Karpas-422 (cell line): ENCODE measurements around the gene UVSSA. TPM values are rescaled to one million over a fixed set of nuclear protein-coding genes. Genes with fewer than 3 reads are reported as not detected.

ENCODE experiments used
- DNase-seq: peaks from one replicate; pipeline ENCODE4 v3.0.0-alpha.2; 2015
- H2AFZ ChIP-seq: fragments of 200-600 bp; sonication (generic); 2 replicates; pipeline ENCODE4 v1.6.1; 2014; ENCODE audit warnings: antibody characterized with exemption, low read length, mixed read lengths
- H3K27ac ChIP-seq: fragments of 200-600 bp; sonication (generic); 2 replicates; pipeline ENCODE4 v1.5.1; 2014; ENCODE audit warnings: mild to moderate bottlenecking, low read length, moderate library complexity
- H3K27me3 ChIP-seq: fragments of 200-600 bp; sonication (generic); 2 replicates; pipeline ENCODE4 v1.6.1; 2014; ENCODE audit warnings: low read length, mixed read lengths
- H3K36me3 ChIP-seq: fragments of 200-600 bp; sonication (generic); 2 replicates; pipeline ENCODE4 v1.6.1; 2014; ENCODE audit warnings: low read length, mixed read lengths; ENCODE audit not compliant: insufficient read depth
- H3K4me1 ChIP-seq: fragments of 200-600 bp; sonication (generic); 2 replicates; pipeline ENCODE4 v1.6.1; 2014; ENCODE audit warnings: mild to moderate bottlenecking, low read length, mixed read lengths
- H3K4me2 ChIP-seq: fragments of 200-600 bp; sonication (generic); 2 replicates; pipeline ENCODE4 v1.6.1; 2014; ENCODE audit warnings: low read length, low read depth, mild to moderate bottlenecking; ENCODE audit not compliant: poor library complexity, severe bottlenecking
- H3K4me3 ChIP-seq: fragments of 200-600 bp; sonication (generic); 2 replicates; pipeline ENCODE4 v1.5.1; 2014; ENCODE audit warnings: mild to moderate bottlenecking, antibody characterized with exemption, low read length, mixed read lengths
- H3K79me2 ChIP-seq: fragments of 200-600 bp; sonication (generic); 2 replicates; pipeline ENCODE4 v1.6.1; 2014; ENCODE audit warnings: mild to moderate bottlenecking, low read length, mixed read lengths
- H3K9ac ChIP-seq: fragments of 200-600 bp; sonication (generic); 2 replicates; pipeline ENCODE4 v1.6.0; 2014; ENCODE audit warnings: low read length
- H3K9me2 ChIP-seq: fragments of 200-600 bp; sonication (generic), shearing (Covaris generic); replicated peaks from 2 replicates; pipeline ENCODE4 v1.6.0; 2014; ENCODE audit warnings: mild to moderate bottlenecking, low read length, moderate library complexity; ENCODE audit not compliant: insufficient read depth
- H3K9me3 ChIP-seq: fragments of 300-700, 200-600 bp; sonication (generic); 2 replicates; pipeline ENCODE4 v1.6.1; 2014; ENCODE audit warnings: low read length, mixed read lengths
- H4K20me1 ChIP-seq: fragments of 200-600 bp; sonication (generic); 2 replicates; pipeline ENCODE4 v1.6.1; 2014; ENCODE audit warnings: mild to moderate bottlenecking, antibody characterized with exemption, low read length, low read depth; ENCODE audit not compliant: insufficient read depth
- total RNA-seq: library from RNA; depleted of rRNA; stranded (reverse); fragments of >200 nt; shearing (Covaris generic); gene quantifications from 2 replicates; pipeline ENCODE4 v1.2.3, GENCODE V29; 2014; ENCODE audit warnings: low replicate concordance

Gene UVSSA
- total RNA-seq, 1 experiment from 2014 or later: 12.4 TPM

- Histone ChIP-seq H3K27ac (no peak overlapping the region), H3K79me2 (no peaks in the 10 kb centered on the region), H3K27me3 (no peaks in the 10 kb centered on the region), H3K36me3 (no peaks in the 10 kb centered on the region), H3K9ac (no peak overlapping the region), H3K4me3 (no peak overlapping the region), H2AFZ (no peak overlapping the region), H3K9me3 (no peaks in the 10 kb centered on the region), H4K20me1 (no peaks in the 10 kb centered on the region), H3K4me1 (no peaks in the 10 kb centered on the region), H3K4me2 (no peak overlapping the region), H3K9me2 (no peaks in the 10 kb centered on the region)
- no peak for DNase-seq
These were observed 13.0 kb downstream of the UVSSA start for GRCh38 chr4:1359976-1360375.

DNA sequence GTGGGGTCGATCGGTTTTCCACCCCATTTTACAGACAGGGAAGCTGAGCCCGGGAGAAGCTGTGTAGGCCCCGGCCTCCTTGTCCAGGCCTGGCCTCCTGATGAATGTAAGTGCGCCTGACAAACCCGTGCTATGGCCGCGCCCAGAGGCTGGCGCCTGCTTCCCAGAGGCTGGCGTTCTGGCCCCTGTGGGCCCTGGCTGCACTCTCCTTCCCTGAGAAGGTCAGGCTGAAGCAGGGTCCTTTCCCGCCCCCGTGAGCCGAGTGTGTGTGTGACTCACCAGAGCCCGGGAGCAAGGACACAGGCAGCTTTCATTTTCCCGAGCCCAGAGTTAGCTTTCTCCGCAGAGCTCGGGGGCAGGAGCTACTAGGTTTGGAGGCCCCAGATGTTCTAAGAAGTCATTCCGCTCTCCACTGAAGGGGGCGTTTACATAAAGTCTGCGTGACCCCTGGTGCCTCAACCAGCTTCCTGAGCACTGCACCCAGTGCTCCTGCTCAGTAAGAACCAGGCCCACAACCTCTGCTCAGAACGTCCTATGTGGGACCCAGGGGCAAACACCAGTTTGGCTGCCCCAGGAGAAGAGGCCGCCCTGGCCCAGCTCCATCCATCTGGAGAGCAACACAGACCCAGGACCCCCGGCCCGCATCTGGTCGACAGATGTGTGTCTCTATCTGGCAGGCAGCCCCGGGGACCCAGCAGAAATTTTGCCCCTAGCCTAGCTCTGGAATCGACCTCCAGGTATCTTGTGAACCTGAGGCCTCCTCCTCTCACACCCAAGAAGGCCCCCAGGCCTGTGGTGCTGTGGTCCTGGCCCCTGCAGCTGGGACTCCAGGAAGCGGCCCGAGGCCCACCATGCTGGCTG lies 13.6 kb downstream of the UVSSA start:
- no peaks in the 10 kb centered on the region for H3K9me3 ChIP-seq
- no peak overlapping the region for H3K4me2 ChIP-seq
- no peaks in the 10 kb centered on the region for H3K79me2 ChIP-seq
- no peak for DNase-seq
- H3K9me2 ChIP-seq: no peaks in the 10 kb centered on the region
- no peak overlapping the region for H2AFZ ChIP-seq
- no peak overlapping the region for H3K9ac ChIP-seq
- H3K4me1 ChIP-seq: no peaks in the 10 kb centered on the region
- H3K27ac ChIP-seq: no peak overlapping the region
- no peaks in the 10 kb centered on the region for H4K20me1 ChIP-seq
- no peaks in the 10 kb centered on the region for H3K27me3 ChIP-seq
- H3K36me3 ChIP-seq: no peaks in the 10 kb centered on the region
- no peak overlapping the region for H3K4me3 ChIP-seq

DNA sequence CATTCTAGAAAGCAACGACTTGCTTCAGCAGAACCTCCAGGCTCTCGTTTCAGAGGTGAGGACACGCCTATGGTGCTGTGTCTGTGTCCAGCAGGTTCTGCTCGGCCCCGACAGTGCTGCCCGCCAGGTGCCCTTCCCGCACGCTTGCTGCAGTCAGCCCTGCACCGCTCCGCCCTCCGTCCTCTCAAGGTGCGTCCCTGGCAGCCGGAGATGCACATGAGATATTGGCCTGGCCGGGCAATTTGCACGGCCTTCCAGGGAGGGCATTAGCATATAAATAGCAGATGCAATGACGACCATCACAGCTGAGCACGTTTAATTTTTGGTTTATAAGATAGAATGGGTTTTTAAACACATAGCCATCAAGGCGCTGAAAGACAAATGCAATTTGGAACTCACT lies 14.4 kb downstream of the UVSSA start:
- Histone ChIP-seq H3K27me3 (no peaks in the 10 kb centered on the region), H3K4me2 (no peak overlapping the region), H4K20me1 (no peaks in the 10 kb centered on the region), H3K36me3 (no peaks in the 10 kb centered on the region), H3K9me3 (no peaks in the 10 kb centered on the region), H3K9me2 (no peaks in the 10 kb centered on the region), H3K9ac (no peak overlapping the region), H2AFZ (no peak overlapping the region), H3K4me3 (no peak overlapping the region), H3K4me1 (no peaks in the 10 kb centered on the region), H3K27ac (no peak overlapping the region), H3K79me2 (no peaks in the 10 kb centered on the region)
- DNase-seq: no peak

- H3K9me3 ChIP-seq: no peaks in the 10 kb centered on the region
These were observed 15.0 kb downstream of the UVSSA start for GRCh38 chr4:1362046-1362445.

DNA sequence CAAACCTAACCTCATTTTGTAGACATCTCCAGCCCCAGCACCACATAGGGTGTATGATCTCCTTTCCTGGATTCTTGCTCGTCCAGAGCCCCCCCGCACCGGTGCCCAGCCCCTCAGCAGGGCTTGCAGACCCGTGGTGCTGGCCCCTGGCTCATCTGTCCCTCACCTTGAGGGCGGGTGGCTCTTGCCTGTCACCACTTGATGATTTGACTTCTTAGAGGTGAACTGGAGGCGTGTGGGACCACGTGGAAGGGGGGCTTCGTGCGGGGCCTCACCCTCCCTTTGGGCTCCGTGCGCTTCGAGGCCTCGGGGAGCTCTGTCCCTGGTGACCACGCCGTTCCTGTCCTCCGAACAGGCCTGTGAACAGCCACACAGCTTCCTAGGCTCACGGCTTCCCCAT lies 15.5 kb downstream of the UVSSA start:
- Histone ChIP-seq H3K36me3 (no peaks in the 10 kb centered on the region), H3K9me2 (no peaks in the 10 kb centered on the region), H3K9me3 (no peaks in the 10 kb centered on the region), H2AFZ (no peak overlapping the region), H3K4me2 (no peak overlapping the region), H3K79me2 (no peaks in the 10 kb centered on the region), H3K4me3 (no peak overlapping the region), H3K27me3 (no peaks in the 10 kb centered on the region), H4K20me1 (no peaks in the 10 kb centered on the region), H3K9ac (no peak overlapping the region), H3K27ac (no peak overlapping the region), H3K4me1 (no peaks in the 10 kb centered on the region)
- no peak for DNase-seq

More at GRCh38 chr4:1362046-1362445, 15.0 kb downstream of the UVSSA start:
- H3K9me2 ChIP-seq: no peaks in the 10 kb centered on the region
- no peaks in the 10 kb centered on the region for H3K36me3 ChIP-seq
- no peaks in the 10 kb centered on the region for H3K27me3 ChIP-seq
- no peak overlapping the region for H2AFZ ChIP-seq
- no peak overlapping the region for H3K4me3 ChIP-seq
- H3K4me2 ChIP-seq: no peak overlapping the region
- H3K79me2 ChIP-seq: no peaks in the 10 kb centered on the region
- no peak overlapping the region for H3K27ac ChIP-seq
- H3K4me1 ChIP-seq: no peaks in the 10 kb centered on the region
- no peaks in the 10 kb centered on the region for H4K20me1 ChIP-seq
- no peak overlapping the region for H3K9ac ChIP-seq
- DNase-seq: no peak

DNA sequence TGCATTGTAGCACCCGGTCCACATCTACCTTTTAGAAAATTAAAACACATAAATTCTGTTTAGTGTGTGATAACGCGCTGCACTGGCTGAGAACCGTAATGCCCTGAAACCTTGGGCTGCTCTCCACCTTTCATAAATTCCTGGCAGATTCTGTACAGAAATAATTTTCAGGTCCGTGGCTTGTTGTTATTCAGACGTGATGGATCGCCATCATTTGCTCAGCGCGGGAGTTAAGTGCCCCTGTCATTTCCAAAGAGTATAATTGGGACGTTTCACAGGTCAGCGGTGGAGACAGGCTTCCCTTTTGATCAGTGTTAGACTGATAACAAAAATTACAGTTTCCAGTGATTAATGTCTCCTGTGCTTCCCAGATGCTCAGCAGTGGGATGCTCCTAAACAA lies 16.5 kb downstream of the UVSSA start:
- Histone ChIP-seq H3K9me3 (no peaks in the 10 kb centered on the region), H3K4me2 (no peak overlapping the region), H3K4me3 (no peak overlapping the region), H2AFZ (no peak overlapping the region), H3K27ac (no peak overlapping the region), H3K9me2 (no peaks in the 10 kb centered on the region), H3K27me3 (no peaks in the 10 kb centered on the region), H3K4me1 (no peaks in the 10 kb centered on the region), H3K36me3 (no peaks in the 10 kb centered on the region), H3K79me2 (no peaks in the 10 kb centered on the region), H3K9ac (no peak overlapping the region), H4K20me1 (no peaks in the 10 kb centered on the region)
- no peak for DNase-seq

DNA sequence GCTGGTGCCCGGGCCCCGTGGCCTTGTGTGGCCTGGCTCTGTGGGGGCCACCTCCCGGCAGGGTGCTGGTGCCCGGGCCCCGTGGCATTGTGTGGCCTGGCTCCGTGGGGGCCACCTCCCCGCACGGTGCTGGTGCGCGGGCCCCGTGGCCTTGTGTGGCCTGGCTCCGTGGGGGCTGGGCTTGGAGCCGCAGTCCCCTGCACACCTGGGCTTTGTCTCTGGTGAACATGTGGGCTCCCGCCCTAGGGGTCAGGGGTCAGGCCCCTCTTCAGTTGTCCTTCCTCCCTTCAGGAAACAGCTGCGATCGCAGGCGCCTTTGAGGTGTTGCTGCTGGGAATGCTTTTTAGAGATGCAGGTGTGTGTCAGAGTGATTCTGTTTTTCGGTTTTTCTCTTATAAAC lies 17.2 kb downstream of the UVSSA start:
- Histone ChIP-seq H3K36me3 (no peaks in the 10 kb centered on the region), H3K27me3 (no peaks in the 10 kb centered on the region), H3K79me2 (no peaks in the 10 kb centered on the region), H3K27ac (no peak overlapping the region), H3K9me2 (no peaks in the 10 kb centered on the region), H3K4me3 (no peak overlapping the region), H4K20me1 (no peaks in the 10 kb centered on the region), H3K9me3 (no peaks in the 10 kb centered on the region), H2AFZ (no peak overlapping the region), H3K4me1 (no peaks in the 10 kb centered on the region), H3K9ac (no peak overlapping the region), H3K4me2 (no peak overlapping the region)
- DNase-seq: no peak

DNA sequence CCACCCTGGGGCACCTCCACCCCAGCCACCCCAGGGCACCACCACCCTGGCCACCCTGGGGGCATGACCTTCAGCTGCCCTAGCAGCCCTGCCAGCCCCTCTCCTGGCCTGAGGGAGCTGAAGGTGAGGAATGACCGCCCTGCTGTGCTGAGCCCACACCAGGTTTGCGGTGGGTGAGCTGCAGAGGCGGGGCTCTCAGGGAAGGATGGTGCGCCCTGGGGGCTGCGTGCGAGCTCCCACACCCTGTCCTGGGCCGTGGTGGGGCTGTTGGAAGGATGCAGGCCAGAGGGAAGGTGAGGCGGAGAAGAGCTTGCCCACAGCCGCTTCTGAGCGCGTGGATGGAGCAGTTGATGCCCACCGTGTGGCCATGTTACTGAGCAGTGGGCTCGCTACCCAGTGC lies 17.7 kb downstream of the UVSSA start:
- Histone ChIP-seq H3K27me3 (no peaks in the 10 kb centered on the region), H3K36me3 (no peaks in the 10 kb centered on the region), H3K4me3 (no peak overlapping the region), H3K27ac (no peak overlapping the region), H3K9me3 (no peaks in the 10 kb centered on the region), H3K4me1 (no peaks in the 10 kb centered on the region), H3K4me2 (no peak overlapping the region), H4K20me1 (no peaks in the 10 kb centered on the region), H3K79me2 (no peaks in the 10 kb centered on the region), H3K9ac (no peak overlapping the region), H2AFZ (no peak overlapping the region), H3K9me2 (no peaks in the 10 kb centered on the region)
- DNase-seq: no peak
